Stimulated activated CD4-positive, alpha-beta T cell treated with anti-CD3 and anti-CD28 coated beads, TNF-alpha, amount 100 ng/mL, for 24 hours (primary cell): ENCODE data around the gene FAM81A.
"Not testable (repeated sequence)": the region's sequence is repeated elsewhere in the genome, so short reads cannot be mapped to it uniquely, and the experiment has no call there.

Source experiments
- DNase-seq, 3 experiments: peaks; one replicate each; pipeline ENCODE4 v3.0.0-alpha.2; 2020; ENCODE audit warnings: low read depth in 3 of 3

The FAM81A gene

DNA sequence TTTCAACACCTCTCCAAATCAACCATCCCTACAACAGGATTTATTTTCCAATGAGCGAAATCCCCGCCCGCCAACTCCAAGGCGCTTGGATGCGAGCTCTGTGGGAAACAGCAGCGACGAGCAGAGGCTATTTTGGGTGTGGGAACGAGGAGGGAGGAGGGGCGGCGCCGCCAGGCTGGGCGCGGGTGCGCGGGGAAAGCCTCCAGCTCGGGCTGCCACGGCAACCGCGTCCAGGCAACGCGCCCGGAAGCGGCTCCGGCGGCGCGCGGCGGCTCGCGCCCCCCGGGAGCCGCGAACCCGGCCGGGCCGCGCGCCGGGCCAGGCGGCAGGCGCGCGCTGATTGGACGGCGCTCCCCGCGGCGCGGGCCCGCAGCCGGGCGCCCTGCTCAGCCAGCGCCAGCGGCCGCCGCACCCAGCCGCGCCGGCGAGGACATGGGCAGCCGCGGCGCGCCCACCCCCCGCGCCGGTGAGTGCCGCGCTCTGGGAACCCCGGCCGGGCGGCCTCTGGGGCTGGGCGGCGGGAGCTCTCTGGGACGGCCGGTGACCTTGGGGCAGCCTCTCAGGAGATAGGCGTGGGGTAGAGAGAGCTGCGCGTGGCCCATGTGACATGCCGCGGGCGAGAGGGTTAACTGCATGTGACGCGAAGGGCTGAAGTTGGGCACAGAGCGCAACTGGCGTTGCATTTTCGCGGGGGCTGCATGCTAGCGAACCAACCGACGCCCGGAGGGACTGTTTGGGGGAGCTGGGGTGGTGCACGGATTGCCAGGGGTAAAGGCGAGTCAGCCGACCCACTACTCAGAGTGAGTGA, at the start of gene FAM81A:
FAM81A (plus strand) TSS at position 370 of the 808 bp plus-strand sequence. CDS start 20,441 bp downstream, outside the sequence.
- peak in 2 of 3 experiments; percentile 16 to 58 for DNase-seq

DNA sequence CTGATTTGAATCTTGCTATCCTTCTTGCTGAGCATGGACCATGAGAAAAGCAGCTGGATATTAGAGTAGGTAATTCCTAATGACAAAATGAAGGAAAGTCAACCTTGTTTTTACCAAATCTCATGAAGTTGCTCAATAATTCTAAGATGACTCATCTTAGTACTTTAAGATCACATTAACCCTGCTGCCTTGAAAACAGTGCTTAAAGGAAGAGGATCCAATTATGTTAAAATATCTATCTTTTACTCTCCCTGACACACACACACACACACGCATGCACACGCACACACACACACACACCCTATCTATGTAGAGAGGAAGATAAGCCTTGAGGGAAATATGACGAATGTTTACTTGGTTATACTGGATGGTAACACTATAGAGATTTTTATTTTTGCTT, 49.3 kb upstream of the FAM81A start:
- DNase-seq: no peak

DNA sequence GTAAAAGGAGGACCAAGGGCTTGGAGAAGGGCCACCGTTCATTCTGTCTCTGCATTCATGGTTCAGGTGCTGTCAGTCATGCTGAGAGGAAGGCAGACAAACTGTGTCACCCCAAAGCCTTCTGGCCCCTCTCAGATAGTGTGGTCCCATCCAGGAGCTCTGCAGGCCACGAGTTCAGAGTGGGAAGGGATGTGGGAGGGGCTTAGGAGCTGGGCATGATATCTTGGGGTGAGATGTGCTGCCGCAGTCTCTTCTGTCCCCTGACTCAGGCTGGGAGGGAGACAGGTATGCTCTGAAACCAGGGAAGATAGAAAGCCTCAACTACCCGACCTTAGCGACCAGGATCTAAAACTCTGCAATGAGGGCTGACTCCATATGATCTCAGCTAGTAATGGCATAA, 45.7 kb upstream of the FAM81A start:
- no peak for DNase-seq

DNA sequence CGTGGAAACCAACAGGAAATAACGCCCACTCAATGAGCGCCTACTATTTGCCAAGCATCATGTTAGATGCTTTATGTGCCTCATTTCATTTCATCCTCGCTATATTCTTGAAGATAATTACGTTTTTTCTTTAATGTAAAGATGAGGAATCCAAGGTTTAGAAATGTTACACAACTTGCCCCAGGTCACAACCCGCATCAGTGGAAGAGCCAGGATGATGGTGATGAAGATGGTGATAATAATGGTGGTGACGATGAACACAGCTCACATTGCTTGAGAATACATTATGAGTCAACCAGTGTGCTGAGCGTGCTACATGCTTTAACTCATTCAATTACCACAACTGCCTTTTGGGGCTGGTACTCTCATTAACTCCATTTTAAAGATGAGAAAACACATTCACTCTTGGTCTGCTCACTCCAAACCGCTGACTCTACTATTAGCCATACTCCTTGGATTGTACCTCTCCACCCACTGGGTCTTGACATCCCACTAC, 43.8 kb upstream of the FAM81A start:
- DNase-seq: no peak

DNA sequence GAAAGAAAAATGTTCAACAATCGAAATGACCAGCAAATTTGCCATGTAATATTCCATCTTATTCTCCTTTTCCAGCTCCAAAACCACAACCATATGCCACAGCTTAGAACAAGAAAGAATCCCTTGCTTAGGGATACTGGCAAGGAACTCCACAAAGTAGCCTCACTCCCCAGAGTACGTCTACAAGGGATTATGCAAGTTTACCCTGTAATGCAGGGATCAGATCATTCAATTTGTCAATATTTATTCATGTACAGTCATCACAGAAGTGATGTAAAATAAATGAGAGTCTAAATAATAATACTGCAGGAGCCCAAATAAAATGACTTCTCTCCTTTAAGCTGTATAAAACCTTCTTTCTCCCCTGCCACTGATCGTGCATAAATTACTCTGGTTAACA, 41.8 kb upstream of the FAM81A start:
- DNase-seq: no peak

DNA sequence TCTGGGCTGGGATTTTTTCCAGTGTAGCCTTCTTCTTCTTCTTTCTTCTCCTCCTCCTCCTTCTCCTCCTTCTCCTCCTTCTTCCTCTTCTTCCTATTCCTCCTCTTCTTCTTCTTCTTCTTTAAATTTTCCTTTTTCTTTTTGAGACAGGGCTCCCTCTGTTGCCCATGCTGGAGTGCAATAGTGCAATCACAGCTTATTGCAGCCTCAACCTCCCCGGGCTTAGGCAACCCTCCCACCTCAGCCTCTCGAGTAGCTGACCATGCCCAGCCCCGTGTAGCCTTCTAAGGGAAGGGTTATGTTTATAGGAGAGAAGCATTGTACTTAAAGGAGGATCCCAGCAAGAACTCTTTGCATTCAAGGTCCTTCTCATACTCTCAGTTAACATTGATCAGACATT, 41.3 kb upstream of the FAM81A start:
- no peak for DNase-seq

DNA sequence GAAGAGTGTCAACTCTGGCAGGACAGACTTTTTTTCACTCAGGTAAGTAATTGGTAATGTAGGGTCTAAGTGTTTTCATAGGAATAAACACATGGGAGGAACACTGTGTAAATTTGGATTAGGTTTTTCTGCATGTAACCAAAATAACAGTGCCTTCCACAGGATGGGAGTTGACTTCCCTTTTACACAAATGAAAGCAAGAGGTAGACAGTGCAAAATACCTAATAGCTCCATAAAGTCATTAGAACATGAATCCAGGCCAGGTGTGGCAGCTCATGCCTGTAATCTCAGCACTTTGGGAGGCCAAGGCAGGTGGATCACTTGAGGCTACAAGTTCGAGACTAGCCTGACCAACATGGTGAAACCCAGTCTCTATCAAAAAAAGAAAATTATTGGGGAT, 39.8 kb upstream of the FAM81A start:
- DNase-seq: no peak

DNA sequence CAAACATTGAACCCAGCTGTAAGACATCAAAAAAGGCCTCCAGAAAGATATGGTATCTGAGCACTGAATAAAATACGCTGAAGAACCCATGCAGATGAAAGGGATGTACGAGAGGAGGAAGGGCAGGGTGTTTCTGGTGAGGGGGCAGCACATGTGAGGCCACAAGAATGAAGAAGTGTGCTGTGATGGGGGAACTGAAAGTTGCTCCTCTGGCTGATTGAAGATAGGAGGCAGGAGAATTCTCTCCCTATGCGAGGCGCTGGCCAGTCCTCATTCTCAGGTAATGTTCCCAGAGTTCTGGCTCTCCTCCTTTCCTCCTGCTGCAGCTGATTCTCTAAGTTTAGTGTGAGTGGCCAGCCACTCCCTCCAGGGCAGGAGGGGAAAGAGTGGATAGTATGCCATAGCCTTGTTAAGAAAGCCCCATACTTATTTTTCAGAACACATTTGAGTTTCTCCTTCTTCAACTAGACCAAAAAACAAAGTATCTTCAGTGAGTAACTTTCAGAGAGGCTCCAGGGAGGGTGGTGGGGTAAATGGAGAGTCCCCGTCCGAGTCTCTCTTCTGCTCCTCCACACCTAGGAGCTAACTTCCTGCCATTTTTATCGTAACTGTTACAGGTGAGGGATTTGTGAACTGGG, 38.4 kb upstream of the FAM81A start:
- DNase-seq: no peak

DNA sequence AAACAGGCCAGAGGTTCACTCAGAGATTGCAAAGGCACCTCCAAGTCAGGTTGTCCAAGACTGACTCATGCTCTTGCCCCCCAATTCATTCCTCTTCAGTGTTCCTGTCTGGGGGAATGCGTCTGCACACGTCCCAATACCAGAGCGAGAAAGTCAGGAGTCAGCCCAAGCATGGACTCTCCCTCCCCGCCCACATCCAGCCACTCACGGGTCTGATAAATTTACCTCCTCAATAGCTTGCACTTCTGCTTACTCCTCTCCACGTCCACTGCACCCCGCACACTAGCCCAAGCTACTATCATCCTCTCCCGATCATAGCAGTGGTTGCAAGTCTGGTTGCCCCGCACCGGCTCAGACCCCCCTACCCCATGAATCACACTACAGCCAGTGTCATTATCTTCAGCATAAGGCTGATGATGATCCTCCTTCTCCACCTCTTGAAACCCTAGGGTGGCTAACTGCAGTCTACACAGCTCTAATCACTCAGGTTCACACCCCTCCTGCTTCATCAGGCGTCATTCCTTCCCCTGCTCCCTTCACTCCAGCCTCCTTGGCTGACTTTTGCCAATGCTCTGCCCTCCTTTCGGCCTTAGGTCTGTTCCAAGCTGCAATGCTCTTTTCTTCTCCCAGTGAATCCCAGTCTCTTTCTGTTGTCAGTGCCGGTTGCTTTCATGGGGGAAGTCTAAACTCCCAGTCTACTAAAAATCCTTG, 37.7 kb upstream of the FAM81A start:
- DNase-seq: no peak

DNA sequence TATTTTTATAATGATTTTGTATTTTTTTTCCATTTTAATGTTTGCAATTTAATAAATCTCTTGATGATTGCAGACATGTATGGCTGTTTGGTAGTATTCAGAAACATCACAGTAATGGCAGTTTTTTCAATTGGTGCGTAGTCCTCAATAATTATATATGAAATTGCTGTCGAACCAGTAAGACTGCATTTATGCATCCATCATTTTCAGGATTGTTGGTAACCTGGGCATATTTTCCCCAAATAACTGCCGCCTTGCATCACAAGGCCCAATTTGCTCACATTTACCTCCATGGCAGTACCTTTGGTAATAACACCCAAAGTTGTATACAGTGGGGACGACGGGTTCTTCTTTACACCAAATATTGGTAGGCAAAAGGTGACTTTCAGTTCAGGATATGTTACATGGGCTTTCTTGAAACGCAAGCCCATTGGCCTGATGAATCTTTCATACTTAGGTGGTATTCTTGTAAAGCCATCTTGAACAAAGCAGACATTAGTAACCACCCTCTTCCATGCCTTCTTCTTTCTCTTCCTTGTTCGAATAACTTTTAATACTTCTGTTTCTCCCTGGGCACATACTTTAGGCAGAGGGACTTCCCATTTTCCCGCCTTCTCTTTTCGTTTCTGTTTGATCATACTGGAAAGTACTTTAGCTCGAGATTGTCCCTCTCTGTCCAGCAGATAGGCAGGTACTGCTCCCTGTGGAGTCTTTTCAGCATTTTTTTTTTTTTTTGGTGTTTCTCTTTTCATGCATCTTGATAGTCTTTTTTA, 36.7 kb upstream of the FAM81A start:
- DNase-seq: not testable (repeated sequence)

DNA sequence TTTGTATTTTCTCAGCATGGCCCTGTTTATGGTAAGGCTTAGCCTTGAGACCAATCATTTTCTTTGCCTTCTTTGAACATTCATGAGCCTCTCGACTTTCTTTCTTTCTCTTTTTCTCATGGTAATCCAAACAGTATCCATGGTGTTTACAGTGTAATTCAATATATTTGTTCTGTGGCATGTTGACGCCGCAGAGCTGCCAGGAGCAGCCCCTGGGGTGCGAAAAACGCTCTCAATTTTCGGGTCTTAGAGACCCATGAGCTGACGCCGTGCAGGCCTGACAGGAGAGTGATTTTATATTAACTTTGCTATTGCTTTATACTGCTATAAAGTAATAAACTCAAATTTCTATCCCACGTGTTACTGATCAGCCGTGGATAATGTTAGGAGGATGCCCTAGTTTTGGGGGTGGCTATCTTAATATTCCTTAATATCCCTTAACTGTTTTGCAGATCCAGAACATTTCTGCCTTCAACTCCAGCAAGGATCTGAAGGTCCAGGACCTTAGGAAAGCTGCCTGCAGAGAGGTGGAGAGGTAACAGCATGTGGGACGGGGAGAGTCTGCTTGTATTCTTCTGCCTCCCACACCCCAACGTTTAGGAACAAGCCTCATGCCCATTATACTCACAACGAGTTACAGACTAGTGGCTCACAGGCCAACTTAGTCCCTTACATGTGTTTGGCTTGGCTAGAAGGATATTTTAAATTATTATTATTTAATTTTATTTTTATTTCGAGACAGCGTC, 36.0 kb upstream of the FAM81A start:
- no peak for DNase-seq

DNA sequence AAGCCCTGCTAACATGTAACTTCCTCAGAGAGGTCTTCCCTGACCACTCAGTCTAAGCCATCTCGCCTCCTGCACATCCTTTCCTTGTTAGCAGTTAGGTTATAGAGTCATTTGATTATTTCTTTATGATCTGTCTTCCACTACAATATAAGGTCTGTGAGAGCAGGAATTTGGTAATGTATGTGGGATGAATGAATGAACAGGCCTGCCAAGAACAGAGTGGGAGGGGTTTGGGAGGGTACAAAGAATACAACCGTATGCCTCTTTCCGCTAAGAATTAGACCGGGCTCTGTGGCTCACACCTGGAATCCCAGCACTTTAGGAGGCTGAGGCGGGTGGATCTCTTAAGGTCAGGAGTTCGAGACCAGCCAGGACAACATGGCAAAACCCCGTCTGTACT, 32.9 kb upstream of the FAM81A start:
- no peak for DNase-seq

DNA sequence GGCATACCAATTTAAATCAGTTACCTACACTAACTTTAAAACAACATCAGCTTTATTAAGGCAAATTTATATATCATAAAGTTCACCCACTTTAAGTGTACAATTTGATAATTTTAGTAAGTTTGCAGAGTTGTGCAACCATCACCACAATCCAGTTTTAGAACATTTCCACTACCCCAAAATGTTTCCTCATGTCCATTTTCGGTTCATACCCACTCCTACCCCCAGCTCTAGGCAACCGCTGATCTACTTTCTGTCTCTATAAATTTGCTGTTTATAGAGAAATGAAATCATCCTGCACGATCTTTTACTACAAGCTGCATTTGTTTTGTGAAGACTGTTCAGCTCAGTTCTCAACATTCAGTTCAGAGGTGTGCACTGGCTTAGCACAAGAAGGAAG, 31.5 kb upstream of the FAM81A start:
- no peak for DNase-seq

DNA sequence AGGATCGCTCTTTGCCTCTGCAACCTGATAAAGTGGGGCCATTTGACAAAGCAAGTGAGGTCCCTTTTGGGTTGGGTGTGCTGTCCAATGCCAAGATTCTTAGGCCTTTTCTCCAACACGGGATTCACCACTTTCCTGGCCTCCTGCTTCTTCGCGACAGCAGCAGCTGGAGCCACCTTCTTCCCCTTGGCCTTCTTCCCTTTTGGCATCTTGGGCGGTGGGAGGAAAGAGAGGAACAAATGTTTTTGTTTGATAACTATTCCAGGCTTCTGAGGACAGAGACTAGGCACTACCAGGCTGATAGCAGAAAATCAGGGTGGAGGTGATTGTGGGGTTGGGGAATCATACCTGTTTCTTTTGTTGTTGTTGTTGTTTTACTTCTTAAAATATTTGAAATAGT, 30.0 kb upstream of the FAM81A start:
- no peak for DNase-seq

DNA sequence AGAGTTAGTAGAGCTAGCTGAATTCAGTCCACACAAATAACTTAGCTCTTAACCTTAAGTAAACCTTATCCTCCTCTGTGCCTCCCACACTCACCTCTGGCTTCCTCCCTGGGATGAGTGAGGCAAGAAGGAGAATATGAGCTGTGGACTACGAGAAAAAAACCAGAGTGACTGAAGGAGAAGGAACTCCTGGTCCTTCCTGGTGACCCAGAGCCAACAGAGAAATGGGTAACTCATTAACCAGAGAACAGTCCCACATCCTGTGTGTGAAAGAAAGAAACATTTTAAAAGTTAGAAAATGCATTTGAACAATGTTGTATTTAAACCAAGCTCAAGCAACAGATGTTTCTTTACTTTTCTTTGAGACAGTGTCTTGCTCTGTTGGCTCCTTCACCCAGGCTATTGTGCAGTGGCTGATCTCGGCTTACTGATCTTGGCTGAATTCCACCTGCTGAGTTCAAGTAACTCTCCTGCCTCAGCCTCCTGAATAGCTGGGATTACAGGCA, 27.5 kb upstream of the FAM81A start:
- no peak for DNase-seq

DNA sequence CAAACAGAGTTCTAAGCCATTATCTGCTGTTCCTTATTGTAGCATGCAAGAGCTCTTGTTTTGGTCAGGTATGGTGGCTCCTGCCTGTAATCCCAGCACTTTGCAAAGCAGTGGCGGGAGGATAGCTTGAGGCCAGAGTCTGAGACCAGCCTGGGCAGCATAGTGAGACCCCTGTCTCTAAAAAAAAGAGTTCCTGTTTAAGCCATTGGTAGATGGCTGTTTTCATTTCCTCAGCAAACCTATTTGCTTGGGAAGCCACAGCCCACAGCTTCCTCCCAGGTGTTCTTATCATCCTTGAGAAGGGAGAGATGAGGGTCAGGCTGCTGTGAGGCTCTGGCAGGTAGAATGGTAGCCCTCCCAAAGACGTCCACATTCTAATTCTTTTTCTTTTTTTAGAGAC, 24.4 kb upstream of the FAM81A start:
- DNase-seq: no peak

DNA sequence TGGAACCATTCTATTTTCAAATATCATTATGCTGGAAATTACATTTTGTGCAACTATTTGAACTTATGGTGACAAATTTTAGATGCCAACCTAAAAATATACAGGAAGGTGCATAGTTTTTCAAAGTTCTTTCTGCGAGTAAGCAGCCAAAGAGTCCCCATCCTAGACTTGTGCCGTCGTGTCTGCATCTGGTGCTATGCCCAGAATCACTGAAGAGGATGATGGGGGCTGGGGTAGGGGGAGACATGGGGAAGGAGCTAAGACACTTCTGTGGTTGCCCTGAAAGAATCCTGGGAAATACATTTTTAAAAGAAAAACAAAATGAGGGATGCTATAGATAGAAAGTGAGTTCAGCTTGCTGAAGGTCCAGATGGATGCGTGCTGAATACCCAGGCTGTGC, 21.2 kb upstream of the FAM81A start:
- DNase-seq: no peak

DNA sequence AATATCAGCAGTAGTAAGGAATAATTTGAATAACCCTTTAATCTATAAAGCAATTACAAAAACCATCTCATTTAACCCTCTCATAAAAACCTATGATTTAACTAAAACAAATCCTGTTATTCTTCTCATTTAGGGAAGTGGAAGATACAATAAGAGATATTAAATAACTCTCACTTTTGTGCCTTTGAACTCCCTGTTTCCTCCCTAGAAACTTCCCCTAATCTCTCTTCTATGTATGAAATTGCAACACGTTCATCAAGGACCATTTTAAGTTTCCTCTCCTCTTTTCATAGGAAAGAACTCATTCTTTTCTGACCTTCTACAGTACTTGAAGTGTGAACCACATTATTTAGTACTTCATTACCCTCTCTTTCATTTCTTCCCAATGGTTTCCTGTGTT, 18.8 kb upstream of the FAM81A start:
- DNase-seq: no peak

DNA sequence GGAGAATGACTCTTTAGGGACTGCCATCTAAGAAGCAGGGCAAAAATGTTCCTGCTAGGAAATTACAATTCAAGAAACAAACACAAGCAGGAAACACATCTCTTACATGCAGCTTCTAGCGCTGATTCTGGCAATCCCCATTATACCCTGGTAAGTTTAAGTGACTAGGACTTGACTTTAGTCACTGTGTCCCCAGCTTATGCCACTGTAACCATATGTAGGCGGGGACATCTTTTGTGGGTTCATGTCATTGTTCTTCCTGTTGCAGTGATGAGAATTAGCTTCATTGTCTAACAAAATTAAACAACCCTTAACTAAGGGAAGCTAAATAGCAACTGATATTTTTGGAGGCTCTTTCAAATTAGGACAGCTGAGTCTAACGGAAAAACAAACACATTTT, 17.9 kb upstream of the FAM81A start:
- DNase-seq: no peak

DNA sequence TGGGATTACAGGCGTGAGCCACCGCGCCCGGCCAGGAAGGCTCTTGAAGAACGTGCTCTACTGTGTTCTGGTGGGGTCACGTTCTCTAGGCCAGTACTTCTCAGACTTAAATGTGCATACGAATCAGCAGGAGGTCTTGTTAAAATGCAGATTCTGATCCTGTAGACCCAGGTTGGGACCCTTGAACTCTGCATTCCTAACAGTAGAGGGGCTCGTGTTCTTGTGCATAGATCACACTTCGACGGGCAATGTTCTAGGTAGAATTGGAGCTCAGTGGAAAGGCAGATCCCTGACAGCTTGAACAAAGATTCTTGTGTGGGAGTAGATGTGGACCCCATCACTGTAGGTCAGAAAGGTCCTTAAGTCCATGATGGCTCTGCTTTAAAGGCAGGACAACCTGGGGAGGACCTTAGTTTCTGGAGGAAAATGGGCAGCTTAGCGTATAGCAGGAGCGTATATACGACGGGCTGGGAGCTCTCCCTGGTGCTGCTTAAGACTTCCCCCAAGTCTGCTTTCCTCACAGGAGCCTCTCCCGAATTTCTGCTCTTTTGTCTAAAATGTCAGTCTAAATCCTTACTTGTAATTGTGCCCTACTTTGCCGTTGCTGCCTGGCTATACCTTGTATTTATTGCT, 16.9 kb upstream of the FAM81A start:
- no peak for DNase-seq

DNA sequence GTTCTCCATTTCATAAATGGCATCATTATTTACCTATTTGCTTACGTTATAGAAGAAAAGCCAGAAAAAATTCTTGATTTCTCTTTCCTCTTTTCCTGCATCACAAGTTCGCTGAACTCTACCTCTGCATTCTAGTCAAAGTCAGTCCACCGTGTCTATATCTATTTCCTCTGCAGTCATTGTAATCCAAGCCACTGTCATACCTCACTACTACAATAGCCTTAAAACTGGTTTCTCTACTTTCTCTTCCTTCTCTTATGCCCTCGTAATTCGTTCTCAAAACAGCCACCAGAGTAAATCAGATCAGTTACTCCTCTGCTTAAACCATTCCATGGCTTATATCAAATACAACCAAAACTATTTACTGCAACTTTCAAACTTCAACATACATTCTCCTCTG, 13.4 kb upstream of the FAM81A start:
- no peak for DNase-seq
